Loucy (cell line): ENCODE measurements around the gene MTPN.

Experiments
- CTCF ChIP-seq: fragments of 200-600 bp; sonication (generic); conservative IDR thresholded peaks from 2 replicates; pipeline ENCODE4 v1.5.1; 2014; ENCODE audit warnings: mild to moderate bottlenecking, antibody characterized with exemption, low read length
- EZH2phosphoT487 ChIP-seq: fragments of 200-600 bp; IDR thresholded peaks from 2 replicates; pipeline ENCODE4 v1.6.1; 2018; ENCODE audit warnings: antibody characterized with exemption, mild to moderate bottlenecking, moderate library complexity, borderline replicate concordance

GRCh38 chr7:135940077-135941075 is 36.8 kb downstream of the MTPN start:
- TF ChIP-seq CTCF (no peak), EZH2phosphoT487 (no peak)
